ENCODE results near the gene TEX19.

DNA sequence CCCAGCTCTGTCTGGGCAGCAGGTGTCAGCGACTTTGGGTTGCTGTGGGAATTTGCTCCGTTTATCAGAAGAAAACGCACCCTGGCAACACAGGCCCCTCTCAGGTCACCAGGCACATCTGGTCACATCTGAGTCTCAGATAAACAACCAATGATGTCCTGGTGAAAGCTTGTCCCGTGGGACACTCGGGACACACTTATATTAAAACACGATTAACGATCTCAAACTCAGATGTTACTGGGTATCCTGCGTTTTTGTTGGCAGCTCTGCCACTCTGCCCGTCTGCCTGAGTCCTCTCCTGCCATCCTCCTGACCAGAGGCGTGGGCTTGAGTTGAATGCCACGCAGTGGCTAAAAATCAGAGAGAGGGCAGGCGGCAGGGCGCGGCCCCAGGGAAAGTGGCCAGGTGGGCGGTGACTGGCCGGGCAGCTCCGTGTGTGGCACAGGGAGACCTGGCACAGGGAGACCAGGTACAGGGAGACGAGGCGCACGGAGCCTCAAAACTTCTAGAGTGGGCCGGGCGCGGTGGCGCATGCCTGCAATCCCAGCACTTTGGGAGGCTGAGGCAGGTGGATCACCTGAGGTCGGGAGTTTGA lies 27.6 kb upstream of the TEX19 start:
- TF ChIP-seq, protein P1, sequence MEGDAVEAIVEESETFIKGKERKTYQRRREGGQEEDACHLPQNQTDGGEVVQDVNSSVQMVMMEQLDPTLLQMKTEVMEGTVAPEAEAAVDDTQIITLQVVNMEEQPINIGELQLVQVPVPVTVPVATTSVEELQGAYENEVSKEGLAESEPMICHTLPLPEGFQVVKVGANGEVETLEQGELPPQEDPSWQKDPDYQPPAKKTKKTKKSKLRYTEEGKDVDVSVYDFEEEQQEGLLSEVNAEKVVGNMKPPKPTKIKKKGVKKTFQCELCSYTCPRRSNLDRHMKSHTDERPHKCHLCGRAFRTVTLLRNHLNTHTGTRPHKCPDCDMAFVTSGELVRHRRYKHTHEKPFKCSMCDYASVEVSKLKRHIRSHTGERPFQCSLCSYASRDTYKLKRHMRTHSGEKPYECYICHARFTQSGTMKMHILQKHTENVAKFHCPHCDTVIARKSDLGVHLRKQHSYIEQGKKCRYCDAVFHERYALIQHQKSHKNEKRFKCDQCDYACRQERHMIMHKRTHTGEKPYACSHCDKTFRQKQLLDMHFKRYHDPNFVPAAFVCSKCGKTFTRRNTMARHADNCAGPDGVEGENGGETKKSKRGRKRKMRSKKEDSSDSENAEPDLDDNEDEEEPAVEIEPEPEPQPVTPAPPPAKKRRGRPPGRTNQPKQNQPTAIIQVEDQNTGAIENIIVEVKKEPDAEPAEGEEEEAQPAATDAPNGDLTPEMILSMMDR (IDR thresholded peaks at IDR 0.05) = no peak
- TF ChIP-seq POLR2A (IDR thresholded peaks at IDR 0.05) (no peak), POLR2AphosphoS5 (IDR thresholded peaks at IDR 0.05) (no peak)

Measured in prostate gland (tissue), 2 donors.